ENCODE results near the gene UBE3D. TPM values are rescaled to one million over a fixed set of nuclear protein-coding genes. Genes with fewer than 3 reads are reported as not detected.

Gene UBE3D, protein sequence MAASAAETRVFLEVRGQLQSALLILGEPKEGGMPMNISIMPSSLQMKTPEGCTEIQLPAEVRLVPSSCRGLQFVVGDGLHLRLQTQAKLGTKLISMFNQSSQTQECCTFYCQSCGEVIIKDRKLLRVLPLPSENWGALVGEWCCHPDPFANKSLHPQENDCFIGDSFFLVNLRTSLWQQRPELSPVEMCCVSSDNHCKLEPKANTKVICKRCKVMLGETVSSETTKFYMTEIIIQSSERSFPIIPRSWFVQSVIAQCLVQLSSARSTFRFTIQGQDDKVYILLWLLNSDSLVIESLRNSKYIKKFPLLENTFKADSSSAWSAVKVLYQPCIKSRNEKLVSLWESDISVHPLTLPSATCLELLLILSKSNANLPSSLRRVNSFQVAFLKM
- total RNA-seq: 9.3 to 12.0 TPM (median 10.8 TPM) in 3 replicates

GRCh38 chr6:83065511-83066192, at the start of gene UBE3D:
TSS of gene UBE3D (minus strand) at chr6:83065841. CDS start at chr6:83065718, 123 bp downstream.
- no peaks in the 10 kb centered on the region for H3K36me3 Mint-ChIP-seq
- H3K27me3 Mint-ChIP-seq (ENCODE audit: low read depth): no peaks in the 10 kb centered on the region
- H3K9me3 Mint-ChIP-seq: no peaks in the 10 kb centered on the region
- DNase-seq (ENCODE audit: low spot score in 2 of 2, unreplicated experiment in 2 of 2): peak; percentile 81 to 94
- peak within 1 kb of the TSS; percentile 83 for H3K27ac Mint-ChIP-seq
- peaks cover 27% of the 10 kb centered on the region for H3K4me1 Mint-ChIP-seq
- peak within 1 kb of the TSS; percentile 88 for H3K4me3 Mint-ChIP-seq
- TF ChIP-seq, protein P1, sequence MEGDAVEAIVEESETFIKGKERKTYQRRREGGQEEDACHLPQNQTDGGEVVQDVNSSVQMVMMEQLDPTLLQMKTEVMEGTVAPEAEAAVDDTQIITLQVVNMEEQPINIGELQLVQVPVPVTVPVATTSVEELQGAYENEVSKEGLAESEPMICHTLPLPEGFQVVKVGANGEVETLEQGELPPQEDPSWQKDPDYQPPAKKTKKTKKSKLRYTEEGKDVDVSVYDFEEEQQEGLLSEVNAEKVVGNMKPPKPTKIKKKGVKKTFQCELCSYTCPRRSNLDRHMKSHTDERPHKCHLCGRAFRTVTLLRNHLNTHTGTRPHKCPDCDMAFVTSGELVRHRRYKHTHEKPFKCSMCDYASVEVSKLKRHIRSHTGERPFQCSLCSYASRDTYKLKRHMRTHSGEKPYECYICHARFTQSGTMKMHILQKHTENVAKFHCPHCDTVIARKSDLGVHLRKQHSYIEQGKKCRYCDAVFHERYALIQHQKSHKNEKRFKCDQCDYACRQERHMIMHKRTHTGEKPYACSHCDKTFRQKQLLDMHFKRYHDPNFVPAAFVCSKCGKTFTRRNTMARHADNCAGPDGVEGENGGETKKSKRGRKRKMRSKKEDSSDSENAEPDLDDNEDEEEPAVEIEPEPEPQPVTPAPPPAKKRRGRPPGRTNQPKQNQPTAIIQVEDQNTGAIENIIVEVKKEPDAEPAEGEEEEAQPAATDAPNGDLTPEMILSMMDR (IDR thresholded peaks at IDR 0.05; ENCODE audit: unreplicated experiment): peak; percentile 100

DNA sequence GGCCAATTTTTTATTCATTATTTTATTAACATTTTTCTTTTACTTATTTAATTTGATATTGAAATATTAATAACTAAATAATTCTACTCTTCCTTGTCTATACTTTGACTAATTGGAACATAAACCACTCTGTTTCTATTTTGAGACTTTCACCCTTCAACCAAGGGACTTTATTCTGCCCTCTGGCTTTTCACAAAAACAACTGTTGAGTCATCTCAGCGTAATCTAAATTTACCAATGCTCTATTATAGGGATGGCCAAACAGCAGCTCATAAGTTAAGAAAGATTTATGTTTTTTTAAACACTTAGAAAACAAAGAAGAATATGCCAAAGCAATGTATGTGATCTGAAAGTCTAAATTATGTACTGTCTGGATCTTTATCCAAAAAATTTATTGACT, 48.5 kb upstream of the UBE3D start:
- Mint-ChIP-seq H3K36me3 (peaks cover 12% of the 10 kb centered on the region), H3K4me3 (no peak overlapping the region), H3K27me3 (ENCODE audit: low read depth) (no peaks in the 10 kb centered on the region), H3K4me1 (no peaks in the 10 kb centered on the region), H3K27ac (no peak overlapping the region), H3K9me3 (peaks cover 3% of the 10 kb centered on the region)
- no peak for DNase-seq (ENCODE audit: low spot score in 2 of 2, unreplicated experiment in 2 of 2)
- TF ChIP-seq, protein P1 (IDR thresholded peaks at IDR 0.05; ENCODE audit: unreplicated experiment): no peak

GRCh38 chr6:83113258-83113657, 47.6 kb upstream of the UBE3D start:
- Mint-ChIP-seq H3K4me3 (no peak overlapping the region), H3K27me3 (ENCODE audit: low read depth) (no peaks in the 10 kb centered on the region), H3K9me3 (peaks cover 3% of the 10 kb centered on the region), H3K4me1 (no peaks in the 10 kb centered on the region), H3K27ac (no peak overlapping the region), H3K36me3 (peaks cover 14% of the 10 kb centered on the region)
- DNase-seq (ENCODE audit: low spot score in 2 of 2, unreplicated experiment in 2 of 2): no peak
- TF ChIP-seq, protein P1 (IDR thresholded peaks at IDR 0.05; ENCODE audit: unreplicated experiment): no peak

DNA sequence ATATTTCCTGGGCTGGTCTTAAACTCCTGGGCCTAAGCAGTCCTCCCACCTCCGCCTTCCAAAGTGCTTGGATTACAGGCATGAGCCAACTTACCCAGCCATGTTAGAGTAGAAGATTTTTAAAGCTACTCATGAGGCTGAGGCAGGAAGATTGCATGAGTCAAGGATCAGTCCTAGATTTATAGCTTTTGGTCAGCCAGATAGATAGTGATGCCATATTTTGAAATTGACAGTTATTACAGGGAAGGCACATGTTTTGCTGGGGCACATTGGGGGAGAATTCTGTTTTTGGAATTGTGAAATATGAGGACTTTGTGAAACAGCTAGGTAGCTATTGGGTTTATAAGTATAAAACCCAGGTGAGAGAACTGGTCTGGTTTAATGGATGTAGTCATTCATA, 42.7 kb upstream of the UBE3D start:
- Mint-ChIP-seq H3K27ac (no peak overlapping the region), H3K4me3 (no peak overlapping the region), H3K36me3 (peaks cover 26% of the 10 kb centered on the region), H3K9me3 (peaks cover 16% of the 10 kb centered on the region), H3K27me3 (ENCODE audit: low read depth) (no peaks in the 10 kb centered on the region), H3K4me1 (no peaks in the 10 kb centered on the region)
- DNase-seq (ENCODE audit: low spot score in 2 of 2, unreplicated experiment in 2 of 2): no peak
- TF ChIP-seq, protein P1 (IDR thresholded peaks at IDR 0.05; ENCODE audit: unreplicated experiment): no peak

DNA sequence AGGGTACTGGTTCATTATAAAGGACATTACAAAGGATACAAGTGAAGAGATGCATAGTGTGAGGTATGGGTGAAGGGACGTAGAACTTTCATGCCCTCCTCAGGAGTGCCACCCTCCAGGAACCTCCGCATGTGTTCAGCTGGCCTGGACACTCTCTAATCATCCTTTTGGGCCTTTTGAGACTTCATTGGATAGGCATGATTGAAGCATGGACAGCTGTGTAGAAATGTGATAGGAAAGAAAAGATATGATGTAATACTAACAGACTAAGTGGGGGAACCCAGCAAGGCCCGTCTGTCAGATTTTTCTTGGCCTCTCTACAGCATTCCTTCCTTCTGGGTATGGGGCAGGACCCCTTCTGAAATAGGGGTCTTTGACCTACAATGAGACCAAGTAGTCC, 32.9 kb upstream of the UBE3D start:
- H3K4me3 Mint-ChIP-seq: no peak overlapping the region
- TF ChIP-seq, protein P1 (IDR thresholded peaks at IDR 0.05; ENCODE audit: unreplicated experiment): no peak
- H3K4me1 Mint-ChIP-seq: peaks cover 13% of the 10 kb centered on the region
- H3K27me3 Mint-ChIP-seq (ENCODE audit: low read depth): no peaks in the 10 kb centered on the region
- peaks cover 12% of the 10 kb centered on the region for H3K9me3 Mint-ChIP-seq
- H3K36me3 Mint-ChIP-seq: peaks cover 28% of the 10 kb centered on the region
- DNase-seq (ENCODE audit: low spot score in 2 of 2, unreplicated experiment in 2 of 2): no peak
- no peak overlapping the region for H3K27ac Mint-ChIP-seq

Measured in mesothelial cell of epicardium (in vitro differentiated cells).